Loucy (cell line): Measurements from ENCODE around the gene CRELD1.
"Not testable (repeated sequence)": the region's sequence is repeated elsewhere in the genome, so short reads cannot be mapped to it uniquely, and the experiment has no call there.

Source experiments
- CTCF ChIP-seq: fragments of 200-600 bp; sonication (generic); conservative IDR thresholded peaks from 2 replicates; pipeline ENCODE4 v1.5.1; 2014; ENCODE audit warnings: mild to moderate bottlenecking, antibody characterized with exemption, low read length
- EZH2phosphoT487 ChIP-seq: fragments of 200-600 bp; IDR thresholded peaks from 2 replicates; pipeline ENCODE4 v1.6.1; 2018; ENCODE audit warnings: antibody characterized with exemption, mild to moderate bottlenecking, moderate library complexity, borderline replicate concordance

- TF ChIP-seq CTCF, EZH2phosphoT487: not testable (repeated sequence)
These were observed 6.3 kb downstream of the CRELD1 start for GRCh38 chr3:9939906-9940305.
